SKM-1 treated with dmso at 0.1 percent for 144 hours (cell line): ENCODE data around the gene NAV3.
"Not testable (repeated sequence)": the region's sequence is repeated elsewhere in the genome, so short reads cannot be mapped to it uniquely, and the experiment has no call there.

ENCODE experiments used
- DNase-seq: peaks from one replicate; lab custom pipeline; 2025; ENCODE audit not compliant: unreplicated experiment; lab: John Stamatoyannopoulos, UW

Gene NAV3

GRCh38 chr12:78240827-78241226 lies 410.1 kb downstream of the NAV3 start:
- DNase-seq, result no peak

- DNase-seq, result no peak
Observed at GRCh38 chr12:78241446-78241845, 410.8 kb downstream of the NAV3 start.

GRCh38 chr12:78244916-78245507 lies 414.3 kb downstream of the NAV3 start:
- no peak for DNase-seq

- DNase-seq, result no peak
Observed at GRCh38 chr12:78248321-78248720, 417.6 kb downstream of the NAV3 start.

GRCh38 chr12:78249578-78249977 lies 418.9 kb downstream of the NAV3 start:
- DNase-seq, result no peak

- not testable (repeated sequence) for DNase-seq
Observed at GRCh38 chr12:78257662-78258061, 427.0 kb downstream of the NAV3 start.

- no peak for DNase-seq
Observed at GRCh38 chr12:78260976-78261375, 430.3 kb downstream of the NAV3 start.

- no peak for DNase-seq
Observed at GRCh38 chr12:78261901-78262300, 431.2 kb downstream of the NAV3 start.
